ENCODE measurements around the gene PSMB7. TPM values are rescaled to one million over a fixed set of nuclear protein-coding genes. Genes with fewer than 3 reads are reported as not detected.

Gene PSMB7
- total RNA-seq, 4 donors from 2014 or later, result 125 to 226 (median 176) TPM

GRCh38 chr9:124384210-124384609 is 31.0 kb downstream of the PSMB7 start:
- no peaks in the 10 kb centered on the region for H3K9me3 ChIP-seq
- no peak for DNase-seq (ENCODE audit: low spot score in 2 of 2)
- H3K4me1 ChIP-seq, result peaks cover 4% of the 10 kb centered on the region
- 87% methylated on average over 7 of the region's 7 CpGs for WGBS
- no peak for TF ChIP-seq CTCF (IDR thresholded peaks at IDR 0.05)
- no peak for TF ChIP-seq POLR2AphosphoS5 (IDR thresholded peaks at IDR 0.05)
- no peak for TF ChIP-seq POLR2A (IDR thresholded peaks at IDR 0.05)
- TF ChIP-seq EP300 (IDR thresholded peaks at IDR 0.05), result no peak
- H3K27me3 ChIP-seq, result no peaks in the 10 kb centered on the region
- peaks cover 28% of the 10 kb centered on the region for H3K36me3 ChIP-seq
- no peak overlapping the region for H3K27ac ChIP-seq
- no peak overlapping the region for H3K4me3 ChIP-seq

- Histone ChIP-seq H3K27ac (no peak overlapping the region), H3K9me3 (no peaks in the 10 kb centered on the region), H3K27me3 (no peaks in the 10 kb centered on the region), H3K4me3 (no peak overlapping the region), H3K36me3 (peaks cover 29% of the 10 kb centered on the region), H3K4me1 (peaks cover 9% of the 10 kb centered on the region)
- WGBS, result 83% methylated on average over 4 of the region's 4 CpGs
- DNase-seq (ENCODE audit: low spot score in 2 of 2), result no peak
- TF ChIP-seq CTCF (IDR thresholded peaks at IDR 0.05), result no peak
- no peak for TF ChIP-seq EP300 (IDR thresholded peaks at IDR 0.05)
- TF ChIP-seq POLR2AphosphoS5 (IDR thresholded peaks at IDR 0.05), result no peak
- TF ChIP-seq POLR2A (IDR thresholded peaks at IDR 0.05), result no peak
Observed at GRCh38 chr9:124381170-124381945, 33.9 kb downstream of the PSMB7 start.

GRCh38 chr9:124377551-124378406 is 37.5 kb downstream of the PSMB7 start:
- no peak for DNase-seq (ENCODE audit: low spot score in 2 of 2)
- TF ChIP-seq POLR2AphosphoS5 (IDR thresholded peaks at IDR 0.05) (no peak), CTCF (IDR thresholded peaks at IDR 0.05) (no peak), EP300 (IDR thresholded peaks at IDR 0.05) (no peak), POLR2A (IDR thresholded peaks at IDR 0.05) (no peak)
- Histone ChIP-seq H3K27ac (no peak overlapping the region), H3K4me1 (peaks cover 9% of the 10 kb centered on the region), H3K9me3 (no peaks in the 10 kb centered on the region), H3K4me3 (no peak overlapping the region), H3K36me3 (peaks cover 15% of the 10 kb centered on the region), H3K27me3 (no peaks in the 10 kb centered on the region)
- WGBS, result 72% methylated on average over 10 of the region's 10 CpGs

GRCh38 chr9:124376329-124376728 is 38.9 kb downstream of the PSMB7 start:
- Histone ChIP-seq H3K4me3 (no peak overlapping the region), H3K27ac (no peak overlapping the region), H3K4me1 (peaks cover 13% of the 10 kb centered on the region), H3K36me3 (peaks cover 15% of the 10 kb centered on the region), H3K27me3 (no peaks in the 10 kb centered on the region), H3K9me3 (no peaks in the 10 kb centered on the region)
- TF ChIP-seq POLR2AphosphoS5 (IDR thresholded peaks at IDR 0.05), result no peak
- TF ChIP-seq POLR2A (IDR thresholded peaks at IDR 0.05), result no peak
- no peak for TF ChIP-seq CTCF (IDR thresholded peaks at IDR 0.05)
- TF ChIP-seq EP300 (IDR thresholded peaks at IDR 0.05), result no peak
- 53% methylated on average over 1 of the region's 1 CpG for WGBS
- DNase-seq (ENCODE audit: low spot score in 2 of 2), result no peak

GRCh38 chr9:124375726-124376125 is 39.5 kb downstream of the PSMB7 start:
- 92% methylated on average over 9 of the region's 9 CpGs for WGBS
- DNase-seq (ENCODE audit: low spot score in 2 of 2), result no peak
- TF ChIP-seq EP300 (IDR thresholded peaks at IDR 0.05) (no peak), POLR2AphosphoS5 (IDR thresholded peaks at IDR 0.05) (no peak), POLR2A (IDR thresholded peaks at IDR 0.05) (no peak), CTCF (IDR thresholded peaks at IDR 0.05) (no peak)
- no peak overlapping the region for H3K27ac ChIP-seq
- H3K9me3 ChIP-seq, result no peaks in the 10 kb centered on the region
- H3K27me3 ChIP-seq, result no peaks in the 10 kb centered on the region
- no peak overlapping the region for H3K4me3 ChIP-seq
- H3K36me3 ChIP-seq, result peaks cover 15% of the 10 kb centered on the region
- H3K4me1 ChIP-seq, result peaks cover 16% of the 10 kb centered on the region
